PC-3 (cell line): ENCODE measurements around the gene DHX16.

Source experiments
- CTCF ChIP-seq: fragments of 300-600 bp; sonication (generic); conservative IDR thresholded peaks from 2 replicates; pipeline ENCODE4 v1.5.1; 2017; ENCODE audit warnings: antibody characterized with exemption, low read depth, mild to moderate bottlenecking, low read length
- EZH2 ChIP-seq: fragments of 300-600 bp; sonication (generic); IDR thresholded peaks from one replicate; pipeline ENCODE4 v1.6.1; 2017; ENCODE audit warnings: antibody characterized with exemption, mild to moderate bottlenecking, low read length; ENCODE audit not compliant: unreplicated experiment
- EZH2phosphoT487 ChIP-seq: fragments of 300-600 bp; sonication (generic); IDR thresholded peaks from 2 replicates; pipeline ENCODE4 v1.6.1; 2018; ENCODE audit warnings: mild to moderate bottlenecking, antibody characterized with exemption, low read length, borderline replicate concordance

GRCh38 chr6:30686908-30687658, 14.3 kb upstream of the DHX16 start:
- TF ChIP-seq CTCF (no peak), EZH2 (no peak), EZH2phosphoT487 (no peak)
